ENCODE measurements around the gene GRAMD2B. TPM values are rescaled to one million over a fixed set of nuclear protein-coding genes. Genes with fewer than 3 reads are reported as not detected.
A peak's percentile ranks its signal among the peaks of the same experiment; 100 is the strongest.
"Not testable (repeated sequence)": the region's sequence is repeated elsewhere in the genome, so short reads cannot be mapped to it uniquely, and the experiment has no call there.

GRAMD2B gene
- total RNA-seq, 2 donors from 2014 or later = 20.8 to 32.7 TPM

- DNase-seq (no peak), ATAC-seq (no peak)
- intact Hi-C loops (cut with DNase I) = no loop called here
These were observed 46.5 kb downstream of the GRAMD2B start for GRCh38 chr5:126469536-126470316.

GRCh38 chr5:126470529-126470928 lies 47.3 kb downstream of the GRAMD2B start:
- intact Hi-C loops (cut with DNase I); DNase-seq; ATAC-seq: not testable (repeated sequence)

GRCh38 chr5:126471247-126471646 lies 48.0 kb downstream of the GRAMD2B start:
- no peak for ATAC-seq
- intact Hi-C loops (cut with DNase I) = no loop called here
- DNase-seq = no peak

GRCh38 chr5:126471875-126472537 lies 48.8 kb downstream of the GRAMD2B start:
- intact Hi-C loops (cut with DNase I) = no loop called here
- DNase-seq (no peak), ATAC-seq (no peak)

- DNase-seq (no peak), ATAC-seq (no peak)
- intact Hi-C loops (cut with DNase I) = no loop called here
These were observed 49.3 kb downstream of the GRAMD2B start for GRCh38 chr5:126472538-126472889.

GRCh38 chr5:126477294-126478117 lies 54.3 kb downstream of the GRAMD2B start:
- no peak for ATAC-seq
- intact Hi-C loops (cut with DNase I) = no loop called here
- DNase-seq = no peak

GRCh38 chr5:126479810-126480209 lies 56.6 kb downstream of the GRAMD2B start:
- intact Hi-C loops (cut with DNase I) = no loop called here
- ATAC-seq (peak; percentile 61), DNase-seq (no peak)

GRCh38 chr5:126480824-126481223 lies 57.6 kb downstream of the GRAMD2B start:
- no peak for DNase-seq
- ATAC-seq = no peak
- intact Hi-C loops (cut with DNase I) = no loop called here

GRCh38 chr5:126481243-126481642 lies 58.0 kb downstream of the GRAMD2B start:
- no peak for DNase-seq
- intact Hi-C loops (cut with DNase I) = no loop called here
- ATAC-seq = no peak

- no peak for ATAC-seq
- no peak for DNase-seq
- intact Hi-C loops (cut with DNase I) = no loop called here
These were observed 59.4 kb downstream of the GRAMD2B start for GRCh38 chr5:126482591-126482990.

- ATAC-seq = no peak
- intact Hi-C loops (cut with DNase I) = no loop called here
- no peak for DNase-seq
These were observed 59.9 kb downstream of the GRAMD2B start for GRCh38 chr5:126483156-126483555.

- no peak for ATAC-seq
- no peak for DNase-seq
- intact Hi-C loops (cut with DNase I) = no loop called here
These were observed 61.0 kb downstream of the GRAMD2B start for GRCh38 chr5:126484253-126484652.

GRCh38 chr5:126486332-126486731 lies 63.1 kb downstream of the GRAMD2B start:
- intact Hi-C loops (cut with DNase I) = no loop called here
- no peak for DNase-seq
- peak; percentile 30 to 41 for ATAC-seq

- DNase-seq = no peak
- intact Hi-C loops (cut with DNase I) = no loop called here
- no peak for ATAC-seq
These were observed 64.4 kb downstream of the GRAMD2B start for GRCh38 chr5:126487596-126487995.

- intact Hi-C loops (cut with DNase I) = no loop called here
- DNase-seq (no peak), ATAC-seq (no peak)
These were observed 65.3 kb downstream of the GRAMD2B start for GRCh38 chr5:126488443-126489065.

GRCh38 chr5:126490167-126490940 lies 67.1 kb downstream of the GRAMD2B start:
- DNase-seq = no peak
- ATAC-seq = peak in 1 of 2 donors; percentile 31
- intact Hi-C loops (cut with DNase I) = no loop called here

GRCh38 chr5:126492939-126493338 lies 69.7 kb downstream of the GRAMD2B start:
- intact Hi-C loops (cut with DNase I) = no loop called here
- ATAC-seq = no peak
- no peak for DNase-seq

- intact Hi-C loops (cut with DNase I) = no loop called here
- no peak for ATAC-seq
- DNase-seq = no peak
These were observed 71.2 kb downstream of the GRAMD2B start for GRCh38 chr5:126494393-126494792.

GRCh38 chr5:126497506-126497905 lies 74.3 kb downstream of the GRAMD2B start:
- ATAC-seq (no peak), DNase-seq (no peak)
- intact Hi-C loops (cut with DNase I) = no loop called here

Measured in left cardiac atrium (tissue), 4 donors.